ENCODE measurements around the gene KRT38.
"Not testable (repeated sequence)": the region's sequence is repeated elsewhere in the genome, so short reads cannot be mapped to it uniquely, and the experiment has no call there.

KRT38 gene

GRCh38 chr17:41420134-41420533 lies 20.6 kb downstream of the KRT38 start:
- no peak for DNase-seq

- DNase-seq: no peak
Observed at GRCh38 chr17:41419716-41420115, 21.1 kb downstream of the KRT38 start.

- DNase-seq: no peak
Observed at GRCh38 chr17:41418116-41418860, 22.5 kb downstream of the KRT38 start.

GRCh38 chr17:41417576-41418015 lies 23.2 kb downstream of the KRT38 start:
- DNase-seq: no peak

- DNase-seq: no peak
Observed at GRCh38 chr17:41417127-41417526, 23.7 kb downstream of the KRT38 start.

GRCh38 chr17:41416479-41416878 lies 24.3 kb downstream of the KRT38 start:
- DNase-seq: no peak

GRCh38 chr17:41415833-41416335 lies 24.9 kb downstream of the KRT38 start:
- no peak for DNase-seq

GRCh38 chr17:41415411-41415810 lies 25.4 kb downstream of the KRT38 start:
- no peak for DNase-seq

GRCh38 chr17:41413982-41414381 lies 26.8 kb downstream of the KRT38 start:
- DNase-seq: no peak

GRCh38 chr17:41413353-41413957 lies 27.3 kb downstream of the KRT38 start:
- DNase-seq: no peak

GRCh38 chr17:41411072-41411840 lies 29.5 kb downstream of the KRT38 start:
- DNase-seq: no peak

GRCh38 chr17:41407226-41407625 lies 33.6 kb downstream of the KRT38 start:
- DNase-seq: no peak

GRCh38 chr17:41406205-41406604 lies 34.6 kb downstream of the KRT38 start:
- peak; percentile 4 for DNase-seq

- peak; percentile 79 for DNase-seq
Observed at GRCh38 chr17:41404024-41404671, 36.6 kb downstream of the KRT38 start.

GRCh38 chr17:41403404-41404023 lies 37.3 kb downstream of the KRT38 start:
- no peak for DNase-seq

- no peak for DNase-seq
Observed at GRCh38 chr17:41402161-41402560, 38.6 kb downstream of the KRT38 start.

- no peak for DNase-seq
Observed at GRCh38 chr17:41396996-41397660, 43.7 kb downstream of the KRT38 start, which contains the start of gene KRT31. Gene KRT31, minus strand, starts transcription at chr17:41397608. Its CDS starts 69 bp downstream, at chr17:41397539.

- DNase-seq: no peak
Observed at GRCh38 chr17:41396340-41396739, 44.4 kb downstream of the KRT38 start.

GRCh38 chr17:41395611-41396010 lies 45.2 kb downstream of the KRT38 start:
- no peak for DNase-seq

GRCh38 chr17:41395044-41395443 lies 45.7 kb downstream of the KRT38 start:
- not testable (repeated sequence) for DNase-seq

- no peak for DNase-seq
Observed at GRCh38 chr17:41394254-41394996, 46.4 kb downstream of the KRT38 start.
